ENCODE measurements around the gene ACAP3.
"Not testable (repeated sequence)": the region's sequence is repeated elsewhere in the genome, so short reads cannot be mapped to it uniquely, and the experiment has no call there.

Gene ACAP3

GRCh38 chr1:1318777-1319645 is 11.3 kb upstream of the ACAP3 start:
- DNase-seq (ENCODE audit: low read depth) = no peak
- no peak for TF ChIP-seq CTCF (IDR thresholded peaks at IDR 0.05; ENCODE audit: insufficient read depth, low read depth, low read length, missing control alignments)
- no peak overlapping the region for H3K4me3 ChIP-seq (ENCODE audit: low read depth, low read length)

GRCh38 chr1:1318131-1318652 is 10.5 kb upstream of the ACAP3 start:
- no peak for TF ChIP-seq CTCF (IDR thresholded peaks at IDR 0.05; ENCODE audit: insufficient read depth, low read depth, low read length, missing control alignments)
- no peak overlapping the region for H3K4me3 ChIP-seq (ENCODE audit: low read depth, low read length)
- DNase-seq (ENCODE audit: low read depth) = no peak

GRCh38 chr1:1317420-1317819 is 9.7 kb upstream of the ACAP3 start:
- TF ChIP-seq CTCF (IDR thresholded peaks at IDR 0.05; ENCODE audit: insufficient read depth, low read depth, low read length, missing control alignments) = no peak
- DNase-seq (ENCODE audit: low read depth) = no peak
- H3K4me3 ChIP-seq (ENCODE audit: low read depth, low read length) = no peak overlapping the region

- H3K4me3 ChIP-seq (ENCODE audit: low read depth, low read length); DNase-seq (ENCODE audit: low read depth): not testable (repeated sequence)
Measured at GRCh38 chr1:1316199-1316598, 8.5 kb upstream of the ACAP3 start.

DNA sequence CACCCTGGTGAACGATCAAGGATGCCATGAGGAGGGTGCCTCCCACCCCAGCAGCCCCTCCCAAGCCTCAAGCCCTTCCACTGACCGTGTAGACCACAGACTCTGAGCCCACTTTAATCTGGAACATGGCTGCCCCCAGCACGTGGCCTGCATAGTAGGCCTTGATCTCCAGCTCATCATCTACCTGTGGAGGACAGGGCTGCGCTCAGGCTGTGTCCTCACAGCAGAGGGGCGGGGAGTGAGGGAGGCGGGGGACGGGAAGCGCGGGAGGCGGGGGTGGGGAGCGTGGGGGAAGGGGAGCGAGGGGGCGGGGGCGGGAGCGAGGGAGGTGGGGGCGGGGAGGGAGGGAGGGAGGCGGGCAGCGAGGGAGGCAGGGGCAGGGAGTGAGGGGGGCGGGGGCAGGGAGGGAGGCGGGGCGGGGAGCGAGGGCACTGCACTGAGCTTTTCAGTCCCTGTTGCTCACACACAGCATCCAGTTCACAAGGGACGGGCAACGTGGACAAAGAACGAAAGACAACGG is 7.8 kb upstream of the ACAP3 start:
- no peak for DNase-seq (ENCODE audit: low read depth)
- TF ChIP-seq CTCF (IDR thresholded peaks at IDR 0.05; ENCODE audit: insufficient read depth, low read depth, low read length, missing control alignments) = no peak
- H3K4me3 ChIP-seq (ENCODE audit: low read depth, low read length) = no peak overlapping the region

DNA sequence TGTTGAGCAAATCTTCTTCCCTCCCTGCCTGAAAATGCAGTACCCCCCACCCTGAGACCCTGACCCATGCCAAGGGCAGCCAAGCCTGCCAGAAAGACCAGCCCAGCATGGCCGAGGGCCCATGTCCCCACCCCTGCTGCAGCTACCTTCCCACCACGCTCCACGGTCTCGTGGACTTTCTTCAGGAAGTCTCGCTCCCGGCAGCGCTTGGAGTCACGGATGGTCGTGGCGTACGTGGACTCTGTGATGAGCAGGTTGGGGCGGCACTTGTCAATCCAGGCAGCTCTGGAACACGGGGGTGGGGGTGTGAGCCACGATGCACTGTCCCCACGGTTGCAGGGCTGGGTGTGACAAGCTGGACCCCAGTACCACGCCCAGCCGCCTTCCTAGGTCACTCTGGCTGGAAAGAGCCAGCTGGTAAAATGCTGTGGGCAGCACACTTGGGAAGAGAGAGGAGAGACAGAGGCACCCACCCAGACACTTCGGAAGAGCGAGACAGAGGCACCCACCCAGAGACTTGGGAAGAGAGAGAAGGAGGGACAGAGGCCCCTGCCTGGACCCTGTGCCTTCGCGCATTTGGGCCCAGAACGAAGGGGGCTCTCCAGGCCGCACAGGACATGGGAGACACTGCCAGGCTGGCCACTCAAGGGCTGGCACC is 7.1 kb upstream of the ACAP3 start:
- no peak overlapping the region for H3K4me3 ChIP-seq (ENCODE audit: low read depth, low read length)
- no peak for TF ChIP-seq CTCF (IDR thresholded peaks at IDR 0.05; ENCODE audit: insufficient read depth, low read depth, low read length, missing control alignments)
- DNase-seq (ENCODE audit: low read depth) = no peak

GRCh38 chr1:1314237-1314586 is 6.5 kb upstream of the ACAP3 start:
- H3K4me3 ChIP-seq (ENCODE audit: low read depth, low read length) = no peak overlapping the region
- no peak for TF ChIP-seq CTCF (IDR thresholded peaks at IDR 0.05; ENCODE audit: insufficient read depth, low read depth, low read length, missing control alignments)

More at GRCh38 chr1:1314237-1314586, 6.5 kb upstream of the ACAP3 start:
- DNase-seq (ENCODE audit: low read depth) = no peak

Data from GM12865 (cell line).